MM.1S (cell line): Measurements from ENCODE around the gene TIGIT.

Source experiments
- DNase-seq: peaks from one replicate; pipeline ENCODE4 v3.0.0-alpha.2; 2015
- H2AFZ ChIP-seq: fragments of 300-600 bp; sonication (generic); 2 replicates; pipeline ENCODE4 v1.6.0; 2016; ENCODE audit warnings: antibody characterized with exemption, low read length
- H3F3A ChIP-seq: fragments of 300-600 bp; sonication (generic); 2 replicates; pipeline ENCODE4 v1.6.1; 2016; ENCODE audit warnings: mild to moderate bottlenecking, antibody characterized with exemption, low read length, moderate library complexity, mixed read lengths; ENCODE audit not compliant: insufficient read depth
- H3K27ac ChIP-seq: fragments of 300-600 bp; sonication (generic); 2 replicates; pipeline ENCODE4 v1.5.1; 2016; ENCODE audit warnings: mild to moderate bottlenecking, low read length
- H3K27me3 ChIP-seq: fragments of 300-600 bp; sonication (generic); replicated peaks from 2 replicates; pipeline ENCODE4 v1.6.0; 2016; ENCODE audit warnings: low read length; ENCODE audit not compliant: insufficient read depth
- H3K36me3 ChIP-seq: fragments of 300-600 bp; sonication (generic); replicated peaks from 2 replicates; pipeline ENCODE4 v1.6.1; 2016; ENCODE audit warnings: mild to moderate bottlenecking, low read length, mixed read lengths; ENCODE audit not compliant: insufficient read depth
- H3K4me1 ChIP-seq: fragments of 300-600 bp; sonication (generic); 2 replicates; pipeline ENCODE4 v1.6.1; 2016; ENCODE audit warnings: low read length, mixed read lengths
- H3K4me2 ChIP-seq: fragments of 300-600 bp; sonication (generic); 2 replicates; pipeline ENCODE4 v1.6.0; 2016; ENCODE audit warnings: low read depth, low read length
- H3K4me3 ChIP-seq: fragments of 300-600 bp; sonication (generic); 2 replicates; pipeline ENCODE4 v1.5.1; 2016; ENCODE audit warnings: low read length, mixed read lengths
- H3K79me2 ChIP-seq: fragments of 300-600 bp; sonication (generic); 2 replicates; pipeline ENCODE4 v1.6.1; 2016; ENCODE audit warnings: mixed run types, low read length, mixed read lengths
- H3K9ac ChIP-seq: fragments of 300-600 bp; sonication (generic); 2 replicates; pipeline ENCODE4 v1.6.1; 2016; ENCODE audit warnings: low read length, mixed read lengths
- H3K9me2 ChIP-seq: fragments of 300-600 bp; sonication (generic); replicated peaks from 2 replicates; pipeline ENCODE4 v1.6.1; 2016; ENCODE audit warnings: mild to moderate bottlenecking, low read length, mixed read lengths; ENCODE audit not compliant: insufficient read depth
- H3K9me3 ChIP-seq: fragments of 300-600 bp; sonication (generic); replicated peaks from 2 replicates; pipeline ENCODE4 v1.6.1; 2016; ENCODE audit warnings: mild to moderate bottlenecking, low read length, mixed read lengths; ENCODE audit not compliant: insufficient read depth
- H4K20me1 ChIP-seq: fragments of 300-600 bp; sonication (generic); 2 replicates; pipeline ENCODE4 v1.6.1; 2016; ENCODE audit warnings: mild to moderate bottlenecking, low read length, moderate library complexity, mixed read lengths; ENCODE audit not compliant: insufficient read depth
- CTCF ChIP-seq: fragments of 300-600 bp; sonication (generic); IDR thresholded peaks from 2 replicates; pipeline ENCODE4 v1.5.1; 2016; ENCODE audit warnings: antibody characterized with exemption, low read length, mixed read lengths
- EZH2 ChIP-seq: fragments of 300-600 bp; sonication (generic); optimal IDR thresholded peaks from 2 replicates; pipeline ENCODE3; 2017; ENCODE audit warnings: low read depth, mild to moderate bottlenecking, antibody characterized with exemption, low read length, mixed read lengths
- EZH2phosphoT487 ChIP-seq: fragments of 300-600 bp; sonication (generic); IDR thresholded peaks from 2 replicates; pipeline ENCODE4 v1.6.1; 2018; ENCODE audit warnings: antibody characterized with exemption, low read length

The TIGIT gene

GRCh38 chr3:114299941-114300624 is 6.3 kb downstream of the TIGIT start:
- Histone ChIP-seq H4K20me1 (no peaks in the 10 kb centered on the region), H3K4me2 (no peak overlapping the region), H3F3A (no peaks in the 10 kb centered on the region), H3K36me3 (no peaks in the 10 kb centered on the region), H3K9ac (no peak overlapping the region), H3K27ac (no peak overlapping the region), H3K9me3 (no peaks in the 10 kb centered on the region), H2AFZ (no peak overlapping the region), H3K27me3 (no peaks in the 10 kb centered on the region), H3K79me2 (no peaks in the 10 kb centered on the region), H3K4me3 (no peak overlapping the region), H3K9me2 (no peaks in the 10 kb centered on the region), H3K4me1 (0 out of 2 replicates have a peak, but pooled peaks cover 2% of the 10 kb centered on the region)
- no peak for DNase-seq
- TF ChIP-seq EZH2phosphoT487 (no peak), CTCF (no peak), EZH2 (no peak)

GRCh38 chr3:114307222-114307830 is 13.5 kb downstream of the TIGIT start:
- Histone ChIP-seq H3F3A (no peaks in the 10 kb centered on the region), H3K27ac (no peak overlapping the region), H3K4me2 (no peak overlapping the region)

GRCh38 chr3:114307832-114308231 is 14.0 kb downstream of the TIGIT start:
- H2AFZ ChIP-seq, result no peak overlapping the region
- TF ChIP-seq EZH2, result no peak
- no peak for TF ChIP-seq CTCF
- no peak for TF ChIP-seq EZH2phosphoT487
- no peak for DNase-seq
- peaks cover 6% of the 10 kb centered on the region; the same call in 1 of the 2 replicates for H3K4me1 ChIP-seq
- H4K20me1 ChIP-seq, result no peaks in the 10 kb centered on the region
- no peak overlapping the region for H3K9ac ChIP-seq
- no peak overlapping the region for H3K4me3 ChIP-seq
- no peak overlapping the region for H3K27ac ChIP-seq
- H3K79me2 ChIP-seq, result no peaks in the 10 kb centered on the region
- no peaks in the 10 kb centered on the region for H3K9me3 ChIP-seq
- H3K4me2 ChIP-seq, result no peak overlapping the region
- H3F3A ChIP-seq, result no peaks in the 10 kb centered on the region
- H3K27me3 ChIP-seq, result no peaks in the 10 kb centered on the region
- H3K36me3 ChIP-seq, result no peaks in the 10 kb centered on the region
- H3K9me2 ChIP-seq, result no peaks in the 10 kb centered on the region

More at GRCh38 chr3:114307222-114307830, 13.5 kb downstream of the TIGIT start:
- no peak overlapping the region for H3K4me3 ChIP-seq
- H2AFZ ChIP-seq, result no peak overlapping the region
- no peaks in the 10 kb centered on the region for H3K79me2 ChIP-seq
- H3K4me1 ChIP-seq, result peaks cover 6% of the 10 kb centered on the region; the same call in 1 of the 2 replicates
- no peak for DNase-seq
- no peaks in the 10 kb centered on the region for H3K9me3 ChIP-seq
- no peaks in the 10 kb centered on the region for H3K9me2 ChIP-seq
- no peaks in the 10 kb centered on the region for H3K36me3 ChIP-seq
- H4K20me1 ChIP-seq, result no peaks in the 10 kb centered on the region
- no peak overlapping the region for H3K9ac ChIP-seq
- no peak for TF ChIP-seq EZH2
- no peak for TF ChIP-seq CTCF
- no peak for TF ChIP-seq EZH2phosphoT487
- H3K27me3 ChIP-seq, result no peaks in the 10 kb centered on the region
